Vein endothelial cell (primary cell): ENCODE data around the gene TCP11L1. TPM values are rescaled to one million over a fixed set of nuclear protein-coding genes. Genes with fewer than 3 reads are reported as not detected.

Source experiments
- small RNA-seq: library from RNA; depleted of rRNA; stranded (forward); fragments of <200 nt; gene quantifications from one replicate; pipeline ENCODE3, GENCODE V24; 2012
- total RNA-seq: library from RNA; depleted of rRNA; stranded (reverse); fragments of >200 nt; gene quantifications from 2 replicates; pipeline ENCODE4 v1.2.3, GENCODE V29; 2012

Gene TCP11L1
- total RNA-seq: 19.1 and 21.9 TPM in 2 replicates

DNA sequence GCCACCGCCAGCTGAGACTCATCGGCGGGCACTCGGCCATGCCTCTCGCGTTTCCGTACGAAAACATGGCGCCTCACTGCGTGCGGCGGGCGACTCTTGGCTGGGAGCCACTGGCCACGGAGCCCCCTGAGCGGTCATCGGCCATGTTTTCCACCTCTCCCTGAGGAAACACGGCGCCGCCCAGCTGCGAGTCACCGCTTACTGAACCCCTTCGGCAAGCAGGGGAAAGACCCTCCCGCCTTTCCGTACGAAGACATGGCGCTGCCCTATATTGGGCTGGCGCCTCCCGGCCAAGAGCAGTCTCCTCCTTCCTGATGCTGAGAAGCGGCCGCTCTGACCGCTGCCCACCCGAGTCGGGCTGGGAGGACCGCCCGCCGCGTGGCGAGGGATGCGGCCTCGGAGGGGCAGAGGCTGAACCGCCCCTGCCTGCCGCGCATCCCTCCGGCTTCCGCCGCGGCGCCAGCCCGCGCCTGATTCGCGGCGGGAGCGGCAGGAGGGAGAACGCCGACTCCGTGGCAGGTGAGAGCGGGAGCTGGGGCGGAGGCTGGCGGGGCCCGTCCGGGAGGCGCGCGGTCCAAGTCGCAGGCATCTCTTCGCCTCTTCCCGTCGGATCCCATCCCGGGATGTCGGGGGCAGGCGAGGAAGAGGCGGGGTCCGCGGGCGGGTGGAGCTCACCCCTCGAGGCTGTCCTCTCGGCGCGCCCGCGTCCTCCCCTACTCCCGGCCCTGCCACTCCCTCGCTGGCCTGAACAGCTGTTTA, at the start of gene TCP11L1:
Gene TCP11L1 (plus strand): TSS at position 299 of the 759 bp plus-strand sequence. CDS start 4,202 bp downstream, outside the sequence.

GRCh38 chr11:33015621-33016551, 23.5 kb upstream of the TCP11L1 start, which contains the start of gene DEPDC7:
Gene DEPDC7, plus strand, starts transcription at chr11:33015878. Its CDS starts 78 bp downstream, at chr11:33015956.

Small RNAs within 50 kb of the gene (small RNA-seq; reads per million reads assigned to genes)
- not detected for gene RF00019

Other genes starting within 250 kb of the TCP11L1 start
- not detected in 2 replicates for gene CCDC73, start 244.9 kb upstream of the TCP11L1 start, total RNA-seq
- gene PRRG4, start 209.6 kb upstream of the TCP11L1 start, total RNA-seq: 0.10 and 0.33 TPM in 2 replicates
- 20.6 and 27.0 TPM in 2 replicates for gene QSER1, start 146.8 kb upstream of the TCP11L1 start, total RNA-seq
- gene DEPDC7, start 23.7 kb upstream of the TCP11L1 start, total RNA-seq: 0.10 TPM in 1 of 2 replicates, not detected in the other
- gene CSTF3, start 121.9 kb downstream of the TCP11L1 start, total RNA-seq: 22.9 and 29.6 TPM in 2 replicates
- 95.0 and 113 TPM in 2 replicates for gene HIPK3, start 217.8 kb downstream of the TCP11L1 start, total RNA-seq